Uterus (tissue), 2 donors: ENCODE data around the gene BMPR2.

Experiments used
- CTCF ChIP-seq, 4 experiments: fragments of 200-600 bp in 2 of 4; fragments of 450-650 bp in 2 of 4; sonication (generic) in 2 of 4; IDR thresholded peaks; one replicate each; pipeline ENCODE4 v1.5.1; 2016 to 2019; ENCODE audit warnings: antibody characterized with exemption in 4 of 4, mild to moderate bottlenecking in 2 of 4, moderate library complexity in 1 of 4
- POLR2A ChIP-seq, 2 donors: fragments of 450-650 bp; IDR thresholded peaks; one replicate each; pipeline ENCODE4 v1.6.1; 2016; ENCODE audit warnings: antibody characterized with exemption in 2 of 2, mild to moderate bottlenecking in 1 of 2, moderate library complexity in 1 of 2

GRCh38 chr2:202344178-202344577 is 31.9 kb upstream of the BMPR2 start:
- no peak for TF ChIP-seq CTCF (IDR thresholded peaks at IDR 0.05)
- TF ChIP-seq POLR2A (IDR thresholded peaks at IDR 0.05) = no peak
